Esophagus squamous epithelium (tissue), 5 donors: Measurements from ENCODE around the gene LRRC47. TPM values are rescaled to one million over a fixed set of nuclear protein-coding genes. Genes with fewer than 3 reads are reported as not detected.
A peak's percentile ranks its signal among the peaks of the same experiment; 100 is the strongest.

ENCODE experiments used
- DNase-seq: peaks from one replicate; lab custom pipeline; 2025; lab: John Stamatoyannopoulos, UW
- H3K27ac ChIP-seq, 4 donors: fragments of 200-600 bp; sonication (generic); one replicate each; pipeline ENCODE4 v1.5.1; 2016 to 2019; ENCODE audit warnings: mild to moderate bottlenecking in 1 of 4
- H3K27me3 ChIP-seq, 4 donors: fragments of 200-600 bp; sonication (generic); 1 replicate in 3 of 4; 2 replicates in 1 of 4; pipeline versions ENCODE4 v1.5.1 to v1.6.0; 2017 to 2021; ENCODE audit warnings: antibody characterized with exemption in 1 of 4
- H3K36me3 ChIP-seq, 3 donors: fragments of 200-600 bp; sonication (generic); one replicate each; pipeline ENCODE4 v1.5.1; 2016 to 2019
- H3K4me1 ChIP-seq, 3 donors: fragments of 200-600 bp; sonication (generic); one replicate each; pipeline ENCODE4 v1.5.1; 2017 to 2019
- H3K4me3 ChIP-seq, 4 donors: fragments of 200-600 bp; sonication (generic); 1 replicate in 3 of 4; 2 replicates in 1 of 4; pipeline ENCODE4 v1.5.1; 2016 to 2019; ENCODE audit warnings: mild to moderate bottlenecking in 2 of 4, moderate library complexity in 1 of 4
- H3K9me3 ChIP-seq, 3 donors: fragments of 200-600 bp; sonication (generic); one replicate each; pipeline ENCODE4 v1.5.1; 2016 to 2019
- CTCF ChIP-seq, 6 experiments: fragments of 450-650 bp in 4 of 6; fragments of 200-600 bp in 2 of 6; sonication (generic) in 2 of 6; IDR thresholded peaks; one replicate each; pipeline ENCODE4 v1.5.1; 2016 to 2019; ENCODE audit warnings: antibody characterized with exemption in 6 of 6, mild to moderate bottlenecking in 4 of 6, moderate library complexity in 4 of 6
- POLR2A ChIP-seq, 4 donors: fragments of 450-650 bp; IDR thresholded peaks; one replicate each; pipeline ENCODE4 v1.6.1; 2017; ENCODE audit warnings: antibody characterized with exemption in 4 of 4, mild to moderate bottlenecking in 4 of 4, moderate library complexity in 3 of 4
- WGBS, 2 donors: methylation state at CpG; one replicate each; pipeline ENCODE4 v1.1.5; 2018; 5-methylcytosine and 5-hydroxymethylcytosine counted together
- intact Hi-C: fragments of 100-400 bp; cut with DNase I; formaldehyde crosslinking; loops from one replicate; pipeline ENCODE4 v1.15.0; 2022
- total RNA-seq, 4 donors: library from RNA; depleted of rRNA; stranded (reverse); fragments of >200 nt; gene quantifications; one replicate each; pipeline ENCODE4 v1.1.0, GENCODE V29; 2016
- donor health status: DM: yes; HTN: yes; CAD: no.

The LRRC47 gene
- total RNA-seq, 4 donors from 2014 or later = 23.5 to 32.6 (median 25.5) TPM

GRCh38 chr1:3747522-3747848, 48.8 kb downstream of the LRRC47 start:
- intact Hi-C loops = no loop called here
- H3K9me3 ChIP-seq = no peaks in the 10 kb centered on the region
- WGBS, 2 donors = 31 to 33% methylated on average over 6 of the region's 6 CpGs
- peak overlapping the region; percentile 48 to 81 (median 68) for H3K27ac ChIP-seq
- no peak for DNase-seq
- H3K36me3 ChIP-seq = peaks cover 3 to 15% (median 4%) of the 10 kb centered on the region in 3 donors
- H3K4me3 ChIP-seq = peak overlapping the region; percentile 54 to 81 (median 68)
- peaks cover 14 to 49% (median 15%) of the 10 kb centered on the region in 3 donors for H3K4me1 ChIP-seq
- H3K27me3 ChIP-seq = peaks cover 0 to 14% (median 0%) of the 10 kb centered on the region in 4 donors
- TF ChIP-seq POLR2A (IDR thresholded peaks at IDR 0.05) = no peak
- no peak for TF ChIP-seq CTCF (IDR thresholded peaks at IDR 0.05)

- Histone ChIP-seq H3K27me3 (peaks cover 0 to 11% (median 0%) of the 10 kb centered on the region in 4 donors), H3K27ac (peak overlapping the region; percentile 48 to 81 (median 68)), H3K36me3 (peaks cover 4 to 20% (median 8%) of the 10 kb centered on the region in 3 donors), H3K4me1 (peaks cover 14 to 49% (median 15%) of the 10 kb centered on the region in 3 donors), H3K9me3 (no peaks in the 10 kb centered on the region), H3K4me3 (peak overlapping the region; percentile 54 to 81 (median 68))
- TF ChIP-seq CTCF (IDR thresholded peaks at IDR 0.05) (no peak), POLR2A (IDR thresholded peaks at IDR 0.05) (peak in 2 of 4 donors; percentile 41 to 58)
- intact Hi-C loops = no loop called here
- WGBS, 2 donors = 0% methylated on average over 3 to 8 of the region's 73 CpGs
- peak; percentile 22 for DNase-seq
Measured at GRCh38 chr1:3746830-3747521, 49.3 kb downstream of the LRRC47 start.

GRCh38 chr1:3746389-3746829, 49.9 kb downstream of the LRRC47 start:
- no peaks in the 10 kb centered on the region for H3K9me3 ChIP-seq
- DNase-seq = no peak
- peak overlapping the region; percentile 48 to 81 (median 68) for H3K27ac ChIP-seq
- intact Hi-C loops = no loop called here
- H3K4me1 ChIP-seq = peaks cover 14 to 49% (median 15%) of the 10 kb centered on the region in 3 donors
- TF ChIP-seq POLR2A (IDR thresholded peaks at IDR 0.05) (no peak), CTCF (IDR thresholded peaks at IDR 0.05) (no peak)
- WGBS, 2 donors = 25 to 26% methylated on average over 15 to 28 of the region's 35 CpGs
- peaks cover 4 to 26% (median 10%) of the 10 kb centered on the region in 3 donors for H3K36me3 ChIP-seq
- peak overlapping the region; percentile 54 to 81 (median 68) for H3K4me3 ChIP-seq
- peaks cover 0 to 6% (median 0%) of the 10 kb centered on the region in 4 donors for H3K27me3 ChIP-seq

GRCh38 chr1:3745590-3746381, 50.5 kb downstream of the LRRC47 start:
- intact Hi-C loops = no loop called here
- no peak for DNase-seq
- peaks cover 4 to 32% (median 10%) of the 10 kb centered on the region in 3 donors for H3K36me3 ChIP-seq
- peak overlapping the region in 2 of 4 donors; percentile 60 to 76 for H3K4me3 ChIP-seq
- no peaks in the 10 kb centered on the region for H3K27me3 ChIP-seq
- H3K27ac ChIP-seq = peak overlapping the region in 1 of 4 donors; percentile 18
- H3K9me3 ChIP-seq = no peaks in the 10 kb centered on the region
- peaks cover 14 to 49% (median 15%) of the 10 kb centered on the region in 3 donors for H3K4me1 ChIP-seq
- TF ChIP-seq POLR2A (IDR thresholded peaks at IDR 0.05) (no peak), CTCF (IDR thresholded peaks at IDR 0.05) (no peak)
- WGBS, 2 donors = 74 to 80% methylated on average over 11 to 16 of the region's 25 CpGs
